Measurements from ENCODE around the gene PLA2G2D.

GRCh38 chr1:20137604-20138003, 18.3 kb upstream of the PLA2G2D start:
- TF ChIP-seq CTCF (IDR thresholded peaks at IDR 0.05) (no peak), POLR2A (IDR thresholded peaks at IDR 0.05) (no peak)

Measured in upper lobe of left lung (tissue), 4 donors.